Omental fat pad (tissue), 4 donors: ENCODE data around the gene THOP1. TPM values are rescaled to one million over a fixed set of nuclear protein-coding genes. Genes with fewer than 3 reads are reported as not detected.

Experiments
- ATAC-seq: fragments of 150-250 bp; one replicate; pipeline ENCODE4 v1.9.1; 2016; ENCODE audit warnings: mild to moderate bottlenecking, moderate library complexity; ENCODE audit not compliant: low FRiP score
- DNase-seq: peaks from one replicate; pipeline ENCODE4 v3.0.0-alpha.2; 2019; ENCODE audit warnings: low spot score
- CTCF ChIP-seq, 3 donors: fragments of 450-650 bp; IDR thresholded peaks; one replicate each; pipeline ENCODE4 v1.5.1; 2016 to 2017; ENCODE audit warnings: antibody characterized with exemption in 3 of 3, mild to moderate bottlenecking in 3 of 3, moderate library complexity in 2 of 3
- total RNA-seq, 4 donors: library from RNA; depleted of rRNA; stranded (reverse); fragments of >200 nt; gene quantifications; one replicate each; pipeline ENCODE4 v1.1.0, GENCODE V29; 2016

Gene THOP1
- total RNA-seq, 4 donors from 2014 or later: 27.4 to 50.2 (median 31.9) TPM

- DNase-seq (no peak), ATAC-seq (no peak)
- TF ChIP-seq CTCF (IDR thresholded peaks at IDR 0.05): no peak
Observed at GRCh38 chr19:2761876-2762782, 23.2 kb upstream of the THOP1 start.

- DNase-seq (no peak), ATAC-seq (no peak)
- no peak for TF ChIP-seq CTCF (IDR thresholded peaks at IDR 0.05)
Observed at GRCh38 chr19:2762783-2763496, 22.4 kb upstream of the THOP1 start.

- TF ChIP-seq CTCF (IDR thresholded peaks at IDR 0.05): no peak
Observed at GRCh38 chr19:2763687-2764086, 21.6 kb upstream of the THOP1 start.

GRCh38 chr19:2764945-2765344 is 20.4 kb upstream of the THOP1 start:
- DNase-seq: no peak
- ATAC-seq: no peak
- TF ChIP-seq CTCF (IDR thresholded peaks at IDR 0.05): no peak

More at GRCh38 chr19:2763687-2764086, 21.6 kb upstream of the THOP1 start:
- DNase-seq (no peak), ATAC-seq (no peak)

GRCh38 chr19:2765376-2765775 is 19.9 kb upstream of the THOP1 start:
- no peak for TF ChIP-seq CTCF (IDR thresholded peaks at IDR 0.05)
- no peak for DNase-seq
- ATAC-seq: no peak

GRCh38 chr19:2766594-2767372 is 18.5 kb upstream of the THOP1 start:
- no peak for DNase-seq
- ATAC-seq: no peak
- no peak for TF ChIP-seq CTCF (IDR thresholded peaks at IDR 0.05)
